Esophagus muscularis mucosa (tissue), 4 donors: ENCODE measurements around the gene TOR1B.
A peak's percentile ranks its signal among the peaks of the same experiment; 100 is the strongest.

Experiments used
- EP300 ChIP-seq: sonication (generic); formaldehyde crosslinking; IDR thresholded peaks from one replicate; pipeline ENCODE4 v1.6.1; 2017; ENCODE audit warnings: antibody characterized with exemption
- POLR2AphosphoS5 ChIP-seq, 2 donors: sonication (generic); formaldehyde crosslinking; IDR thresholded peaks; one replicate each; pipeline ENCODE4 v1.6.1; 2017; ENCODE audit warnings: antibody characterized with exemption in 2 of 2
- TF ChIP-seq, protein P1 (sequence below), 3 experiments: fragments of 200-600 bp in 2 of 3; fragments of 450-650 bp in 1 of 3; sonication (generic) in 2 of 3; IDR thresholded peaks; one replicate each; pipeline ENCODE4 v1.5.1; 2017 to 2019; ENCODE audit warnings: antibody characterized with exemption in 3 of 3, mild to moderate bottlenecking in 2 of 3, moderate library complexity in 1 of 3

- TF ChIP-seq, protein P1, sequence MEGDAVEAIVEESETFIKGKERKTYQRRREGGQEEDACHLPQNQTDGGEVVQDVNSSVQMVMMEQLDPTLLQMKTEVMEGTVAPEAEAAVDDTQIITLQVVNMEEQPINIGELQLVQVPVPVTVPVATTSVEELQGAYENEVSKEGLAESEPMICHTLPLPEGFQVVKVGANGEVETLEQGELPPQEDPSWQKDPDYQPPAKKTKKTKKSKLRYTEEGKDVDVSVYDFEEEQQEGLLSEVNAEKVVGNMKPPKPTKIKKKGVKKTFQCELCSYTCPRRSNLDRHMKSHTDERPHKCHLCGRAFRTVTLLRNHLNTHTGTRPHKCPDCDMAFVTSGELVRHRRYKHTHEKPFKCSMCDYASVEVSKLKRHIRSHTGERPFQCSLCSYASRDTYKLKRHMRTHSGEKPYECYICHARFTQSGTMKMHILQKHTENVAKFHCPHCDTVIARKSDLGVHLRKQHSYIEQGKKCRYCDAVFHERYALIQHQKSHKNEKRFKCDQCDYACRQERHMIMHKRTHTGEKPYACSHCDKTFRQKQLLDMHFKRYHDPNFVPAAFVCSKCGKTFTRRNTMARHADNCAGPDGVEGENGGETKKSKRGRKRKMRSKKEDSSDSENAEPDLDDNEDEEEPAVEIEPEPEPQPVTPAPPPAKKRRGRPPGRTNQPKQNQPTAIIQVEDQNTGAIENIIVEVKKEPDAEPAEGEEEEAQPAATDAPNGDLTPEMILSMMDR (IDR thresholded peaks at IDR 0.05) = no peak
- TF ChIP-seq POLR2AphosphoS5 (IDR thresholded peaks at IDR 0.05) = peak; percentile 5 to 15
- TF ChIP-seq EP300 = no peak
Observed at GRCh38 chr9:129850821-129851550, 48.0 kb downstream of the TOR1B start.
